HepG2 (cell line): ENCODE data around the gene MYOF. TPM values are rescaled to one million over a fixed set of nuclear protein-coding genes. Genes with fewer than 3 reads are reported as not detected.

Experiments
- ATAC-seq: fragments of 200-7000 bp; cut with Tn5 transposase; 3 replicates; pipeline ENCODE4 v1.9.1; 2020; ENCODE audit warnings: mild to moderate bottlenecking, moderate library complexity
- BruUV-seq: library from RNA; stranded (reverse); fragments of 400-500 nt; replicated peaks from 2 replicates; lab custom pipeline; 2021; lab: Mats Ljungman, UMichigan
- CTCF ChIA-PET: fragments of 300-600 bp; formaldehyde crosslinking; extraction: SDS; loops from one replicate; lab custom pipeline; 2021; ENCODE audit warnings: low total read pairs, inconsistent platforms, low intra/inter-chr PET ratio; lab: Yijun Ruan, JAX
- POLR2A ChIA-PET: fragments of 350-600 bp; sonication (Branson Sonifier 250); formaldehyde crosslinking; loops from one replicate; lab custom pipeline; 2020; ENCODE audit warnings: antibody characterized with exemption, inconsistent platforms; lab: Yijun Ruan, JAX
- DNase-seq: peaks from one replicate; pipeline ENCODE4 v3.0.0-alpha.2; 2015; ENCODE audit warnings: low spot score
- FAIRE-seq: peaks from 3 replicates; lab custom pipeline; 2011; peaks lifted over from hg19 to GRCh38; lab: Jason Lieb, UNC
- H2AFZ ChIP-seq: one replicate; pipeline ENCODE4 v1.6.1; 2011; ENCODE audit warnings: low read length, inconsistent platforms
- H3K27ac ChIP-seq: fragments of 300-600 bp; 3 replicates; pipeline ENCODE4 v1.8.0; 2011; ENCODE audit warnings: mixed run types, mild to moderate bottlenecking, mixed read lengths, low read length, inconsistent platforms; ENCODE audit not compliant: insufficient read depth; ENCODE audit errors: extremely low read length
- H3K27me3 ChIP-seq, 2 experiments: fragments of 200-600 bp in 1 of 2; 2 replicates in 1 of 2; 3 replicates in 1 of 2; pipeline versions ENCODE4 v1.6.0 to v1.8.0; 2011; ENCODE audit warnings: low read length in 2 of 2, mild to moderate bottlenecking in 2 of 2, moderate library complexity in 2 of 2, inconsistent platforms in 1 of 2; ENCODE audit not compliant: insufficient read depth in 2 of 2, control insufficient read depth in 1 of 2
- H3K36me3 ChIP-seq, 2 experiments: fragments of 200-600 bp in 1 of 2; replicated peaks in 1 of 2; 2 replicates in 1 of 2; 3 replicates in 1 of 2; pipeline versions ENCODE4 v1.5.1 to v1.8.0; 2011; ENCODE audit warnings: low read length in 2 of 2, inconsistent platforms in 1 of 2; ENCODE audit not compliant: insufficient read depth in 2 of 2, control insufficient read depth in 1 of 2
- H3K4me1 ChIP-seq: 2 replicates; pipeline ENCODE4 v1.5.1; 2012; ENCODE audit warnings: low read length, inconsistent platforms; ENCODE audit not compliant: insufficient read depth
- H3K4me2 ChIP-seq: 2 replicates; pipeline ENCODE4 v1.6.0; 2011; ENCODE audit warnings: low read depth, low read length, inconsistent platforms
- H3K4me3 ChIP-seq, 3 experiments: fragments of 200-600 bp in 1 of 3; sonication (generic), shearing (Covaris generic) in 1 of 3; replicated peaks in 1 of 3; 2 replicates each; pipeline ENCODE4 v1.5.1; 2011 to 2016; ENCODE audit warnings: low read length in 3 of 3, inconsistent platforms in 2 of 3, low read depth in 2 of 3, mild to moderate bottlenecking in 2 of 3, control low read depth in 1 of 3, mixed read lengths in 1 of 3; ENCODE audit not compliant: insufficient read depth in 1 of 3
- H3K79me2 ChIP-seq: one replicate; pipeline ENCODE4 v1.6.1; 2011; ENCODE audit warnings: low read length, inconsistent platforms; ENCODE audit not compliant: insufficient read depth
- H3K9ac ChIP-seq: 2 replicates; pipeline ENCODE4 v1.6.0; 2011; ENCODE audit warnings: mild to moderate bottlenecking, low read depth, low read length, inconsistent platforms; ENCODE audit not compliant: insufficient read depth
- H3K9me3 ChIP-seq: 2 replicates; pipeline ENCODE4 v1.5.1; 2012; ENCODE audit warnings: mild to moderate bottlenecking, low read length
- H4K20me1 ChIP-seq: 2 replicates; pipeline ENCODE4 v1.6.0; 2011; ENCODE audit warnings: inconsistent platforms, mild to moderate bottlenecking, low read length, moderate library complexity; ENCODE audit not compliant: insufficient read depth
- FOXO4 ChIP-seq: sonication (generic); formaldehyde crosslinking; conservative IDR thresholded peaks from 2 replicates; pipeline ENCODE4 v1.8.1; 2023; ENCODE audit warnings: missing genetic modification reagents
- HDAC1 ChIP-seq: sonication (generic); formaldehyde crosslinking; IDR thresholded peaks from 2 replicates; pipeline ENCODE4 v1.5.1; 2020; ENCODE audit warnings: mild to moderate bottlenecking, missing genetic modification reagents
- KAT8 ChIP-seq: IDR thresholded peaks from 2 replicates; pipeline ENCODE4 v1.6.1; 2016; ENCODE audit warnings: missing genetic modification reagents, missing compliant biosample characterization
- KDM6A ChIP-seq: IDR thresholded peaks from 2 replicates; pipeline ENCODE4 v1.6.1; 2016; ENCODE audit warnings: low read depth
- MXD4 ChIP-seq: IDR thresholded peaks from 2 replicates; pipeline ENCODE4 v1.6.1; 2016; ENCODE audit warnings: mild to moderate bottlenecking, missing biosample characterization, missing genetic modification reagents
- PAXIP1 ChIP-seq: sonication (generic); formaldehyde crosslinking; conservative IDR thresholded peaks from 2 replicates; pipeline ENCODE4 v1.4.0; 2020; ENCODE audit warnings: mild to moderate bottlenecking, missing genetic modification reagents, moderate library complexity
- PHF5A ChIP-seq: IDR thresholded peaks from one replicate; pipeline ENCODE4 v1.6.1; 2018; ENCODE audit warnings: low read depth, missing genetic modification reagents; ENCODE audit not compliant: unreplicated experiment
- SNAI1 ChIP-seq: sonication (generic); formaldehyde crosslinking; IDR thresholded peaks from 2 replicates; pipeline ENCODE4 v1.5.0; 2020; ENCODE audit warnings: mild to moderate bottlenecking, missing genetic modification reagents, borderline replicate concordance
- ZFP36L1 ChIP-seq: sonication (generic); formaldehyde crosslinking; IDR thresholded peaks from 2 replicates; pipeline ENCODE4 v1.8.0; 2022; ENCODE audit warnings: mild to moderate bottlenecking, missing genetic modification reagents, moderate library complexity
- ZNF20 ChIP-seq: sonication (generic); formaldehyde crosslinking; IDR thresholded peaks from 2 replicates; pipeline ENCODE4 v1.4.0; 2020; ENCODE audit warnings: mild to moderate bottlenecking, moderate library complexity, missing genetic modification reagents
- ZNF572 ChIP-seq: sonication (generic); formaldehyde crosslinking; IDR thresholded peaks from 2 replicates; pipeline ENCODE4 v1.5.1; 2020; ENCODE audit warnings: mild to moderate bottlenecking, missing genetic modification reagents
- ZNF891 ChIP-seq: sonication (generic); formaldehyde crosslinking; IDR thresholded peaks from 2 replicates; pipeline ENCODE4 v1.5.0; 2020; ENCODE audit warnings: mild to moderate bottlenecking, missing genetic modification reagents
- WGBS: methylation state at CpG from one replicate; pipeline ENCODE4 v1.1.6; 2017; ENCODE audit warnings: low lambda C conversion rate; 5-methylcytosine and 5-hydroxymethylcytosine counted together
- in situ Hi-C: cut with HindIII; loops from 2 replicates; pipeline ENCODE4 v1.10.0; 2017; ENCODE audit warnings: low pct_unique_long_range_greater_than_20kb; ENCODE audit not compliant: extremely low pct_ligation_motif_present
- intact Hi-C: fragments of 100-400 bp; cut with micrococcal nuclease; formaldehyde crosslinking; loops from one replicate; pipeline ENCODE4 v1.10.0; 2022; ENCODE audit not compliant: unreplicated experiment
- polyA plus RNA-seq, 8 experiments: library from polyadenylated mRNA; depleted of rRNA in 3 of 8; stranded (reverse) in 7 of 8; unstranded in 1 of 8; fragments of >200 nt; fragmentation: Illumina TruSeq in 4 of 8; extraction: Trizol in 4 of 8; gene quantifications; 2 replicates each; pipeline versions ENCODE4 v1.2.1 to v1.2.3, GENCODE V29; 2011 to 2016; ENCODE audit warnings: low read depth in 4 of 8, missing spikeins in 1 of 8, mixed read lengths in 1 of 8; ENCODE audit not compliant: insufficient read depth in 1 of 8
- total RNA-seq, 5 experiments: library from RNA; depleted of rRNA; stranded (reverse); fragments of >200 nt; fragmentation: Illumina TruSeq; extraction: Trizol; gene quantifications; 2 replicates each; pipeline ENCODE4 v1.2.3, GENCODE V29; 2016; ENCODE audit warnings: low read depth in 1 of 5
- TF ChIP-seq, protein P1 (sequence below): sonication (generic); formaldehyde crosslinking; IDR thresholded peaks from 2 replicates; pipeline ENCODE4 v1.5.0; 2020; ENCODE audit warnings: mild to moderate bottlenecking, missing genetic modification reagents, moderate library complexity
- TF ChIP-seq, protein P2 (sequence below): sonication (generic); formaldehyde crosslinking; IDR thresholded peaks from 2 replicates; pipeline ENCODE4 v1.5.1; 2020; ENCODE audit warnings: mild to moderate bottlenecking, moderate library complexity, missing genetic modification reagents

The MYOF gene
- total and polyA plus RNA-seq, 2 of the 13 experiments (the other 11 are each of a cell fraction or from before 2014, with no cell fraction given): 0.18 to 0.42 TPM

DNA sequence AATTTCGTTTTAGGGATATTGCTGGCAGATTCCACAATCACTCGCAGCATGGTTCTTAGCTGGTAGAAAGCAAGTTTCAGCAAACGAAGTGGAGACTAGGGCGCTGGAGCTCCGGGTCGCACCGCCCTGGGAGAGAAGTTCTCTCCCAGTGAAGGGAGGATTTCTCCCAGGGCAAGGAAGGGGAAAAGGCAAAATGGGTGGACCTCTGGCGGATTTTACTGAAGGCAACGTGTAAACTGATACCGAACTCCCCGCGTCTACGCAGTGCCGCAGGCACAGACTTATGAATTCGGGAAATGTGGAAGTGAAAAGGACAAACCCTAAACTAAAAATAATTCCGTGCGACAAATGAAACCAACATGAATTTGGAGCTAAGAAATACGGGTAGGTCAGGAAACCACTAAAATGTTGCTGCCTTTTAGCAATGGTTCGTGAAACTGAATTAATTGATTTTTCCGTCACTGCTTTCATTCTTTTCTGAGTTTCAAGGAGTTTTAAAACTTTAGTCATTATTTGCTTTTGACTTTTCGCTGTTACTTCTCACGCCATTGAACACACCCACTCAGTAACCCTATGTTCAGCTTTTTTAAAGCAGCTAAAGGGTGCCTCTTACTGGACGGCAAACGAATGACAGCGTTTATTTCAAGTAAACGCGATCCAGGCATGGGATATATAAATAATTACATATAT is at the start of gene MYOF (continued):
- TF ChIP-seq, protein P1, sequence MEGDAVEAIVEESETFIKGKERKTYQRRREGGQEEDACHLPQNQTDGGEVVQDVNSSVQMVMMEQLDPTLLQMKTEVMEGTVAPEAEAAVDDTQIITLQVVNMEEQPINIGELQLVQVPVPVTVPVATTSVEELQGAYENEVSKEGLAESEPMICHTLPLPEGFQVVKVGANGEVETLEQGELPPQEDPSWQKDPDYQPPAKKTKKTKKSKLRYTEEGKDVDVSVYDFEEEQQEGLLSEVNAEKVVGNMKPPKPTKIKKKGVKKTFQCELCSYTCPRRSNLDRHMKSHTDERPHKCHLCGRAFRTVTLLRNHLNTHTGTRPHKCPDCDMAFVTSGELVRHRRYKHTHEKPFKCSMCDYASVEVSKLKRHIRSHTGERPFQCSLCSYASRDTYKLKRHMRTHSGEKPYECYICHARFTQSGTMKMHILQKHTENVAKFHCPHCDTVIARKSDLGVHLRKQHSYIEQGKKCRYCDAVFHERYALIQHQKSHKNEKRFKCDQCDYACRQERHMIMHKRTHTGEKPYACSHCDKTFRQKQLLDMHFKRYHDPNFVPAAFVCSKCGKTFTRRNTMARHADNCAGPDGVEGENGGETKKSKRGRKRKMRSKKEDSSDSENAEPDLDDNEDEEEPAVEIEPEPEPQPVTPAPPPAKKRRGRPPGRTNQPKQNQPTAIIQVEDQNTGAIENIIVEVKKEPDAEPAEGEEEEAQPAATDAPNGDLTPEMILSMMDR (CRISPR knock-in tag): peak; percentile 74

- H3K79me2 ChIP-seq: no peaks in the 10 kb centered on the region
- no peaks in the 10 kb centered on the region for H3K27me3 ChIP-seq
- H3K9ac ChIP-seq: no peak overlapping the region
- 98% methylated on average over 4 of the region's 4 CpGs for WGBS
- no peak overlapping the region for H3K4me3 ChIP-seq
- DNase-seq: no peak
- intact Hi-C loops (no loop called here), in situ Hi-C loops (no loop called here)
- no TSS peak for BruUV-seq
- no peak overlapping the region for H3K27ac ChIP-seq
- ATAC-seq: no peak
- CTCF ChIA-PET: no interaction called here
- no peak for TF ChIP-seq PHF5A
- TF ChIP-seq HDAC1: no peak
- TF ChIP-seq KAT8: no peak
- no peak for TF ChIP-seq PAXIP1 (CRISPR knock-in tag)
- TF ChIP-seq ZNF891 (CRISPR knock-in tag): no peak
- no peak for TF ChIP-seq MXD4
- TF ChIP-seq ZNF572 (CRISPR knock-in tag): no peak
- no peak for TF ChIP-seq KDM6A (CRISPR knock-in tag)
- no peak for TF ChIP-seq FOXO4 (CRISPR knock-in tag)
- TF ChIP-seq, protein P2, sequence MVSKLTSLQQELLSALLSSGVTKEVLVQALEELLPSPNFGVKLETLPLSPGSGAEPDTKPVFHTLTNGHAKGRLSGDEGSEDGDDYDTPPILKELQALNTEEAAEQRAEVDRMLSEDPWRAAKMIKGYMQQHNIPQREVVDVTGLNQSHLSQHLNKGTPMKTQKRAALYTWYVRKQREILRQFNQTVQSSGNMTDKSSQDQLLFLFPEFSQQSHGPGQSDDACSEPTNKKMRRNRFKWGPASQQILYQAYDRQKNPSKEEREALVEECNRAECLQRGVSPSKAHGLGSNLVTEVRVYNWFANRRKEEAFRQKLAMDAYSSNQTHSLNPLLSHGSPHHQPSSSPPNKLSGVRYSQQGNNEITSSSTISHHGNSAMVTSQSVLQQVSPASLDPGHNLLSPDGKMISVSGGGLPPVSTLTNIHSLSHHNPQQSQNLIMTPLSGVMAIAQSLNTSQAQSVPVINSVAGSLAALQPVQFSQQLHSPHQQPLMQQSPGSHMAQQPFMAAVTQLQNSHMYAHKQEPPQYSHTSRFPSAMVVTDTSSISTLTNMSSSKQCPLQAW (CRISPR knock-in tag): no peak
- TF ChIP-seq ZFP36L1: no peak
- TF ChIP-seq ZNF20 (CRISPR knock-in tag): no peak
- TF ChIP-seq SNAI1: no peak
- H3K36me3 ChIP-seq: peaks cover 4 to 35% of the 10 kb centered on the region in 2 experiments; a peak in 4 of 5 replicates
- no peaks in the 10 kb centered on the region for H3K9me3 ChIP-seq
- POLR2A ChIA-PET: no interaction called here
- no peaks in the 10 kb centered on the region for H4K20me1 ChIP-seq
- H2AFZ ChIP-seq: no peak overlapping the region
- FAIRE-seq: no peak
- H3K4me1 ChIP-seq: no peaks in the 10 kb centered on the region
- no peak overlapping the region for H3K4me2 ChIP-seq
Observed at GRCh38 chr10:93518531-93518930, 36.4 kb upstream of the MYOF start.
